ENCODE results near the gene DPP7. TPM values are rescaled to one million over a fixed set of nuclear protein-coding genes. Genes with fewer than 3 reads are reported as not detected.

The DPP7 gene
- total and polyA plus RNA-seq, 10 of the 15 experiments (the other 5 are each of a cell fraction or from before 2014, with no cell fraction given): 0.68 to 245 (median 106) TPM

DNA sequence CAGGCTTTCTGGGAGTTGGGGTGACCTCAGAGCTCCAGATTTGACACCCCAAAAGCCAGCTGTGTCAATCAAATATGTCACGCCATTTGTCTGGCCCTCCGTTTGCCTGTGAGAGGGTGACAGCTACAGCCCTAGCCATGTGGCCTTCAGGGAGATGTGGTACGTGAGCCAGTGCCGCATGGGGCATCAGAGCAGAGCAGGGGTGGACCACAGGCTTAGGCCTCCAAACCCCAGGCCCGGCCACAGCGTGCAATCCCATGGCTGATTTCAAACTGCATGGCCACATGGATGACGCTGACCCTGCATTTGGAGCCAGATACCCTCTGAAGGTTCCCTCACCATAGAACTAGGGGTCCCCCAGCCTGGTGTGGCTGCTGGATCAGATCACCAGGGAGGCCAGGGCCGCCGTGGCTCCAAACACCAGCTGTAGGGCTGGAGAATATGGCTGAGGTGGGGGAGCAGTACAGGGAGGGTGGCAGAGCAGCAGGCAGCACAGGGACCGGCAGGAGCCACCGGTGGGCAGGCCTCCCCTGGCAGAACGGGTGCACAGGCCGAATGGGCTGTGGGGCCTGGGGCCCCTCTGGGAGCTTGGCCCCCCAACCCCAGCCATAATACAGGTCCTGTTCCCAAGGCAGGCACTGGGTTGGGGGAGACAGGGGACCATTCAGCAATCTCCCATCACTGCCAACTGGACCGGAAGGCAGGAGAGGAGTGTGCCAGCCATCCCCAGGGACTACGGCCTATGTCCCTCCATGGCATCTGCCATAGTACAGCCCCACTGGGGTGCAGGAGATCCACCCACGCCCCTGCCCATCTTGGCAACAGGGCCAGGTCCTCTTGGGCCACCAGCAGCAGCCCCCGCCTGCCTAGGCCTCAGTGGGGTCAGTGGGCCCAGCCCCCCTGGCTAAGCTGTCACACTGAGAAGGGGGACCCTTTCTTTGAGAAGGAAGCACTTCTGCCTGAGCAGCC is 45.7 kb downstream of the DPP7 start:
- BruUV-seq (replicated peaks): no TSS peak
- POLR2A ChIA-PET: interaction anchor here (0.6 to 3.5 kb wide), 12 partner anchors 8 to 154 kb away, joined by 3 to 22 read pairs (median 4); partner anchors contain the start of genes MAN1B1 and UAP1L1

More for the DNA sequence above, 45.7 kb downstream of the DPP7 start:
- Histone ChIP-seq H3K4me1 (ENCODE audit: control insufficient read depth, insufficient read depth, low read length) (peaks cover 25% of the 10 kb centered on the region), H4K20me1 (ENCODE audit: control insufficient read depth, insufficient read depth) (no peaks in the 10 kb centered on the region), H3K36me3 (ENCODE audit: control insufficient read depth in 2 of 2, insufficient read depth in 2 of 2, low read length in 1 of 2) (no peaks in the 10 kb centered on the region; a peak in 2 of 4 replicates), H3K4me2 (ENCODE audit: control insufficient read depth, insufficient read depth) (peak overlapping the region; percentile 90), H3K9me3 (replicated peaks; ENCODE audit: control insufficient read depth, insufficient read depth, low read length) (no peaks in the 10 kb centered on the region), H3K27ac (ENCODE audit: control insufficient read depth, insufficient read depth) (no peak overlapping the region), H3K4me3 (peak overlapping the region; percentile 80), H2AFZ (ENCODE audit: control insufficient read depth, low read depth, low read length) (no peak overlapping the region), H3K9ac (ENCODE audit: control insufficient read depth, insufficient read depth, low read length) (peak overlapping the region; percentile 56), H3K27me3 (replicated peaks in 1 of 2; ENCODE audit: control insufficient read depth in 2 of 2, insufficient read depth in 2 of 2, low read length in 1 of 2) (no peaks in the 10 kb centered on the region), H3K79me2 (ENCODE audit: control insufficient read depth, insufficient read depth, low read length) (peaks cover 7% of the 10 kb centered on the region)
- RAD21 ChIA-PET (ENCODE audit: unreplicated experiment): interaction anchor here (0.6 to 5.0 kb wide), 19 partner anchors 8 to 168 kb away, joined by 3 to 25 read pairs (median 9); partner anchors contain the start of genes CYSRT1, MAN1B1, NPDC1 and RNF224
- 48% methylated on average over 17 of the region's 17 CpGs for WGBS (ENCODE audit: insufficient coverage, insufficient replicate concordance, low lambda C conversion rate, missing lambda C conversion rate)
- SMC1A ChIA-PET (ENCODE audit: uncharacterized antibody, unreplicated experiment): interaction anchor here (0.8 to 7.2 kb wide), 11 partner anchors 8 to 169 kb away, joined by 3 to 30 read pairs (median 8); partner anchors contain the start of genes MAN1B1 and NPDC1
- ATAC-seq (no peak), FAIRE-seq (no peak), DNase-seq (ENCODE audit: low read depth, low spot score) (no peak)
- in situ Hi-C loops (cut with MboI): no loop called here
- TF ChIP-seq, protein P1, sequence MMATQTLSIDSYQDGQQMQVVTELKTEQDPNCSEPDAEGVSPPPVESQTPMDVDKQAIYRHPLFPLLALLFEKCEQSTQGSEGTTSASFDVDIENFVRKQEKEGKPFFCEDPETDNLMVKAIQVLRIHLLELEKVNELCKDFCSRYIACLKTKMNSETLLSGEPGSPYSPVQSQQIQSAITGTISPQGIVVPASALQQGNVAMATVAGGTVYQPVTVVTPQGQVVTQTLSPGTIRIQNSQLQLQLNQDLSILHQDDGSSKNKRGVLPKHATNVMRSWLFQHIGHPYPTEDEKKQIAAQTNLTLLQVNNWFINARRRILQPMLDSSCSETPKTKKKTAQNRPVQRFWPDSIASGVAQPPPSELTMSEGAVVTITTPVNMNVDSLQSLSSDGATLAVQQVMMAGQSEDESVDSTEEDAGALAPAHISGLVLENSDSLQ (IDR thresholded peaks at IDR 0.05): peak; percentile 85
- no peak for TF ChIP-seq TCF3 (IDR thresholded peaks at IDR 0.05; ENCODE audit: borderline replicate concordance, insufficient read depth, low read depth, low read length)
- intact Hi-C loops (cut with micrococcal nuclease; ENCODE audit: unreplicated experiment): loop anchor here (5.0 kb wide), 1 partner anchor 48 kb away; no protein-coding TSS in a partner anchor
- CTCF ChIA-PET: interaction anchor here (0.8 to 7.9 kb wide), 33 partner anchors 8 to 282 kb away, joined by 3 to 81 read pairs (median 7); partner anchors contain the start of genes CYSRT1, FBXW5, FUT7 and MAN1B1
